Measurements from ENCODE around the gene FOXD2. TPM values are rescaled to one million over a fixed set of nuclear protein-coding genes. Genes with fewer than 3 reads are reported as not detected.

The FOXD2 gene
- polyA plus RNA-seq, 1 of the 3 experiments (the other 2 are of a cell fraction) = not detected

GRCh38 chr1:47431534-47431933 is 6.3 kb upstream of the FOXD2 start:
- no peak overlapping the region for H3K4me2 ChIP-seq
- CTCF ChIA-PET = interaction anchor here (0.6 to 28.7 kb wide), 54 partner anchors 10 to 1074 kb away, joined by 3 to 1422 read pairs (median 5); partner anchors contain the start of gene PDZK1IP1
- H3K9ac ChIP-seq = no peak overlapping the region
- peaks cover 34% of the 10 kb centered on the region; the same call in 1 of the 2 replicates for H3K27me3 ChIP-seq (ENCODE audit: insufficient read depth)
- 43% methylated on average over 1 of the region's 1 CpG for WGBS (ENCODE audit: low lambda C conversion rate)
- H3K4me3 ChIP-seq (ENCODE audit: low read depth in 2 of 2, low read length in 1 of 2) = no peak overlapping the region
- TF ChIP-seq TAF1 (IDR thresholded peaks at IDR 0.05; ENCODE audit: borderline replicate concordance, low read depth, low read length) (no peak), PBX3 (IDR thresholded peaks at IDR 0.05) (no peak), EZH2phosphoT487 (IDR thresholded peaks at IDR 0.05; ENCODE audit: borderline replicate concordance, low read depth) (no peak), RAD21 (IDR thresholded peaks at IDR 0.05; ENCODE audit: low read length) (no peak), REST (IDR thresholded peaks at IDR 0.05; ENCODE audit: low read depth, low read length) (no peak), FOXM1 (IDR thresholded peaks at IDR 0.05; ENCODE audit: low read depth) (no peak), USF2 (IDR thresholded peaks at IDR 0.05; ENCODE audit: borderline replicate concordance, low read depth, low read length) (no peak), MAX (IDR thresholded peaks at IDR 0.05; ENCODE audit: low read depth) (no peak), TEAD4 (IDR thresholded peaks at IDR 0.05; ENCODE audit: borderline replicate concordance, insufficient read depth) (no peak), EP300 (IDR thresholded peaks at IDR 0.05; ENCODE audit: borderline replicate concordance in 1 of 2, low read depth in 1 of 2, low read length in 1 of 2) (no peak), CTCF (IDR thresholded peaks at IDR 0.05) (no peak)
- no peaks in the 10 kb centered on the region for H3F3A ChIP-seq (replicated peaks; ENCODE audit: insufficient read depth)
- H3K9me3 ChIP-seq = no peaks in the 10 kb centered on the region
- H3K27ac ChIP-seq (ENCODE audit: low read depth in 2 of 2, low read length in 1 of 2) = no peak overlapping the region
- H3K9me2 ChIP-seq = no peaks in the 10 kb centered on the region
- no peaks in the 10 kb centered on the region for H3K36me3 ChIP-seq (replicated peaks in 1 of 2; ENCODE audit: control insufficient read depth in 1 of 2, insufficient read depth in 2 of 2, low read length in 1 of 2)
- no peak overlapping the region for H2AFZ ChIP-seq (ENCODE audit: low read depth)
- DNase-seq = no peak
- POLR2A ChIA-PET = no interaction called here
- H3K79me2 ChIP-seq (ENCODE audit: insufficient read depth) = no peaks in the 10 kb centered on the region
- no peaks in the 10 kb centered on the region; the same call in 1 of the 2 replicates for H4K20me1 ChIP-seq (ENCODE audit: insufficient read depth)
- peaks cover 0 to 10% of the 10 kb centered on the region in 2 experiments; a peak in 1 of 4 replicates for H3K4me1 ChIP-seq (ENCODE audit: control insufficient read depth in 1 of 2, insufficient read depth in 2 of 2, low read depth in 1 of 2, low read length in 1 of 2)
